Measurements from ENCODE around the gene SOAT1. TPM values are rescaled to one million over a fixed set of nuclear protein-coding genes. Genes with fewer than 3 reads are reported as not detected.

SOAT1 gene
- total RNA-seq, 1 experiment from 2014 or later = 33.9 TPM

- H3K4me1 ChIP-seq (ENCODE audit: control insufficient read depth in 1 of 2, insufficient read depth in 2 of 2, low read length in 2 of 2) = no peaks in the 10 kb centered on the region
- POLR2A ChIA-PET = no interaction called here
- no peaks in the 10 kb centered on the region for H3K79me2 ChIP-seq (ENCODE audit: insufficient read depth, low read length)
- no peak overlapping the region for H3K4me2 ChIP-seq (ENCODE audit: low read length)
- no peak overlapping the region for H2AFZ ChIP-seq (ENCODE audit: low read depth, low read length, poor library complexity, severe bottlenecking)
- no peaks in the 10 kb centered on the region for H3K9me3 ChIP-seq (ENCODE audit: control insufficient read depth in 1 of 2, insufficient read depth in 1 of 2, low read depth in 1 of 2, low read length in 2 of 2)
- CTCF ChIA-PET = no interaction called here
- RAD21 ChIA-PET (ENCODE audit: low non-redundant PET in 1 of 2, low total read pairs in 2 of 2, uncharacterized antibody in 2 of 2, unreplicated experiment in 2 of 2) = no interaction called here
- TF ChIP-seq MAX (IDR thresholded peaks at IDR 0.05) = no peak
- no peak for TF ChIP-seq EZH2phosphoT487 (IDR thresholded peaks at IDR 0.05; ENCODE audit: borderline replicate concordance)
- no peak for TF ChIP-seq SIN3A (IDR thresholded peaks at IDR 0.05; ENCODE audit: low read depth)
- ATAC-seq = no peak
- no peaks in the 10 kb centered on the region for H3K9me2 ChIP-seq (ENCODE audit: insufficient read depth)
- DNase-seq (ENCODE audit: low read depth, low spot score) = no peak
- H3K27ac ChIP-seq (ENCODE audit: low read depth, low read length) = no peak overlapping the region
- H3K9ac ChIP-seq (ENCODE audit: low read length) = no peak overlapping the region
- H3K4me3 ChIP-seq (replicated peaks in 1 of 2; ENCODE audit: low read depth in 1 of 2, low read length in 2 of 2) = no peak overlapping the region
- intact Hi-C loops (cut with micrococcal nuclease) = no loop called here
- H4K20me1 ChIP-seq (ENCODE audit: insufficient read depth) = no peaks in the 10 kb centered on the region
- no TSS peak for BruUV-seq (replicated peaks)
- H3K36me3 ChIP-seq (ENCODE audit: control insufficient read depth in 1 of 2, insufficient read depth in 2 of 2, low read length in 2 of 2) = peaks cover 4% of the 10 kb centered on the region in 2 experiments; a peak in 1 of 4 replicates
- no peaks in the 10 kb centered on the region for H3K27me3 ChIP-seq (ENCODE audit: insufficient read depth, low read length)
These were observed 44.5 kb downstream of the SOAT1 start for GRCh38 chr1:179337942-179338560.

- RAD21 ChIA-PET (ENCODE audit: low non-redundant PET in 1 of 2, low total read pairs in 2 of 2, uncharacterized antibody in 2 of 2, unreplicated experiment in 2 of 2) = no interaction called here
- no TSS peak for BruUV-seq (replicated peaks)
- CTCF ChIA-PET = no interaction called here
- no peak for ATAC-seq
- Histone ChIP-seq H3K4me3 (replicated peaks in 1 of 2; ENCODE audit: low read depth in 1 of 2, low read length in 2 of 2) (no peak overlapping the region), H3K4me1 (ENCODE audit: control insufficient read depth in 1 of 2, insufficient read depth in 2 of 2, low read length in 2 of 2) (no peaks in the 10 kb centered on the region), H3K36me3 (ENCODE audit: control insufficient read depth in 1 of 2, insufficient read depth in 2 of 2, low read length in 2 of 2) (peaks cover 4 to 6% of the 10 kb centered on the region in 2 experiments; a peak in 1 of 4 replicates), H3K79me2 (ENCODE audit: insufficient read depth, low read length) (no peaks in the 10 kb centered on the region), H3K9me2 (ENCODE audit: insufficient read depth) (no peaks in the 10 kb centered on the region), H3K27ac (ENCODE audit: low read depth, low read length) (no peak overlapping the region), H3K27me3 (ENCODE audit: insufficient read depth, low read length) (no peaks in the 10 kb centered on the region), H4K20me1 (ENCODE audit: insufficient read depth) (no peaks in the 10 kb centered on the region), H3K4me2 (ENCODE audit: low read length) (no peak overlapping the region), H3K9me3 (ENCODE audit: control insufficient read depth in 1 of 2, insufficient read depth in 1 of 2, low read depth in 1 of 2, low read length in 2 of 2) (no peaks in the 10 kb centered on the region), H2AFZ (ENCODE audit: low read depth, low read length, poor library complexity, severe bottlenecking) (no peak overlapping the region), H3K9ac (ENCODE audit: low read length) (no peak overlapping the region)
- POLR2A ChIA-PET = no interaction called here
- no peak for DNase-seq (ENCODE audit: low read depth, low spot score)
- intact Hi-C loops (cut with micrococcal nuclease) = no loop called here
- no peak for TF ChIP-seq ZFX (IDR thresholded peaks at IDR 0.05)
- TF ChIP-seq SIN3A (IDR thresholded peaks at IDR 0.05; ENCODE audit: low read depth) = no peak
- TF ChIP-seq CBX3 (IDR thresholded peaks at IDR 0.05; ENCODE audit: low read depth) = no peak
- TF ChIP-seq JUND (IDR thresholded peaks at IDR 0.05) = no peak
- no peak for TF ChIP-seq YY1 (IDR thresholded peaks at IDR 0.05; ENCODE audit: extremely low read depth, insufficient replicate concordance, low read depth, low read length)
- no peak for TF ChIP-seq ELF1 (IDR thresholded peaks at IDR 0.05; ENCODE audit: borderline replicate concordance, low read depth)
- no peak for TF ChIP-seq ATF3 (IDR thresholded peaks at IDR 0.05)
- TF ChIP-seq EZH2phosphoT487 (IDR thresholded peaks at IDR 0.05; ENCODE audit: borderline replicate concordance) = no peak
- no peak for TF ChIP-seq REST (IDR thresholded peaks at IDR 0.05; ENCODE audit: low read depth)
- TF ChIP-seq ZNF274 (IDR thresholded peaks at IDR 0.05; ENCODE audit: low read depth, low read length) = no peak
- TF ChIP-seq ZBTB33 (IDR thresholded peaks at IDR 0.05; ENCODE audit: extremely low read depth, insufficient replicate concordance, low read length) = no peak
- TF ChIP-seq SRF (IDR thresholded peaks at IDR 0.05; ENCODE audit: low read depth) = no peak
- TF ChIP-seq TCF7L2 (IDR thresholded peaks at IDR 0.05; ENCODE audit: borderline replicate concordance, extremely low read depth, insufficient read depth, insufficient read length) = no peak
- TF ChIP-seq EZH2 (IDR thresholded peaks at IDR 0.05) = no peak
These were observed 47.3 kb downstream of the SOAT1 start for GRCh38 chr1:179340918-179341317.

All from HCT116 (cell line).